A549 treated with Hydrocortisone at 1 μM for 4 hours (cell line): ENCODE results near the gene TMEM154. TPM values are rescaled to one million over a fixed set of nuclear protein-coding genes. Genes with fewer than 3 reads are reported as not detected.

Experiments
- total RNA-seq: library from RNA; stranded (reverse); fragments of 200-300 nt; extraction: Qiagen RNA extraction; gene quantifications from 5 replicates; pipeline ENCODE4 v1.2.3, GENCODE V29; 2022

Gene TMEM154, protein sequence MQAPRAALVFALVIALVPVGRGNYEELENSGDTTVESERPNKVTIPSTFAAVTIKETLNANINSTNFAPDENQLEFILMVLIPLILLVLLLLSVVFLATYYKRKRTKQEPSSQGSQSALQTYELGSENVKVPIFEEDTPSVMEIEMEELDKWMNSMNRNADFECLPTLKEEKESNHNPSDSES
- 0.02 to 0.29 TPM (median 0.14 TPM) in 5 replicates for total RNA-seq

DNA sequence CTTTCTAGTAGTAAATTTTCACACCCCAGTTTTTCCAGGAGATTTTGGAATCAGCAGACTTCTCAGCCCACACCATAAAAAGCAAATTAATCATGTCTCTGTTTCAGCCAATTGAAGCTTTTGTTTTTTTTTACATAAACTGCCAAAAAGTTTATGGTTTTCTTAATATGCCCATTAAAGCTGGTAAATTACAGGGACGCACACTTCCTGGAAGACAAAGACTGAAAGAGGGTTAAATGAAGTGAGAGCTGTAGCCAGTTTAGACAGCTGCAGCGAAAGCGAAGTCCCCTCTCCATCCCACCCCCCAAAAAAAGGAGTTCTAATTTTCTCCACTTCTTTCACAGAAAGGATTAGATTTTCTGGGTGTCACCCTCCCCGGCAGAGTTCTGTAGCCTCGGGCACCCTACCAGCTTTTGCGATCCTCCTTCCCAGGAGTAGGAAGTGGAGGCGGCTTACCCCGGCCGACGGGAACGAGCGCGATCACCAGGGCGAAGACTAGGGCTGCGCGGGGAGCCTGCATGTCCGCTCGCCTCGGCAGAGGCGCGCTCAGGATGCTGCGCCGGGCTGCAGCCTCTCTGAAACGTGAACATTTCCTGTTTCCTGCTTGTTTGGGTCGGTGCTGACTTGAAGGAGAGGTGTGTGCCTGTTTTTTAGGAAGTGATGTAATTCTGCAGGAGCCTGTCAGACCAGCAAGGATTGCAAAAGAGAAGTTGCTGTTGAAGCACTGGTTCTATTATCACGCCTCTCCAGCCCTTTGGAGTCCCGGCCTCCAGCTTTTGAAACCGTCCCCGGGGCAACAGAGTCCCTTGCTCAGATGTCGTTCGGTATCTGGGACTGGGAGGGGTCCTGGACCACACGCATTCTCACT, at the start of gene TMEM154:
Gene TMEM154, minus strand, starts transcription at position 584 of the 868 bp plus-strand sequence. Its CDS starts 64 bp downstream, at position 520.

Other genes starting within 250 kb of the TMEM154 start
- 4.6 to 9.5 TPM (median 5.8 TPM) in 5 replicates for gene FBXW7, start 143.9 kb downstream of the TMEM154 start, total RNA-seq
- gene TIGD4, start 99.7 kb upstream of the TMEM154 start, total RNA-seq, result 0.11 to 0.33 TPM (median 0.20 TPM) in 5 replicates
- 12.1 to 19.1 TPM (median 15.3 TPM) in 5 replicates for gene ARFIP1, start 100.0 kb upstream of the TMEM154 start, total RNA-seq